ENCODE data around the gene NUP85. TPM values are rescaled to one million over a fixed set of nuclear protein-coding genes. Genes with fewer than 3 reads are reported as not detected.
"Not testable (repeated sequence)": the region's sequence is repeated elsewhere in the genome, so short reads cannot be mapped to it uniquely, and the experiment has no call there.

The NUP85 gene
- total RNA-seq, 1 donor from 2014 or later, result 25.2 TPM

DNA sequence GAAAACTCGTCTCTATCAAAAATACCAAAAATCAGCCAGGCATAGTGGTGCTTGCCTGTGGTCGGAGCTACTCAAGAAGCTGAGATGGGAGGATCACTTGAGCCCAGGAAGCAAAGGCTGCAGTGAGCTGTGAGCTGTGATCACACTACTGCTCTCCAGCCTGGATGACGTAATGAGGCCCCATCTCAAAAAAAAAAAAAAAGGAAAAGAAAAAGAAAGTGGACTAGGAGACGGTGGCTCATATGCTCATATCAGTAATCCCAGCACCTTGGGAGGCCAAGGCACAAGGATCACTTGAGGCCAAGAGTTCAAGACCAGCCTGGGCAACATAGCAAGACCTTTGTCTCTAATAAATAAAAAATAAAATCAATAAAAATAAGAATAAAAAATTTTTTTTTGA, 13.9 kb upstream of the NUP85 start:
- DNase-seq (no peak), ATAC-seq (ENCODE audit: poor library complexity) (no peak)
- intact Hi-C loops (cut with DNase I), result no loop called here

DNA sequence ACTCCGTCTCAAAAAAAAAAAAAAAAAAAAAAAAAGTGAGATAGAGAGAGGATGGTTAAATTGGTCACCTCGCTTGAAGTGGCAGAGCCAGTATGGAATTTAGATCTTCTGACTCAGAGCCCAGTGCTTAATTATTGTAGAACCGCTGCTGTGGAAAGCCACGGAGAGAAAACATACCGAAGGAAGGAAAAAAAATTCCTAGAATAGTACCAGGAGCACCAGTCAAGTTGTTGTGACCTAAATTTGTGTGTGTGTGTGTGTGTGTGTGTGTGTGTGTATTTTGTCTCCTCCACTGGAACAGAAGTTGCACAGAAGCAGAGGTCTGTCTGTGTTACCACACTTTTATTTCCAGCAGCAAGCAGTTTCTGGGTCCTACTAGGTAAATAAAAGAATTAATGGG, 10.6 kb upstream of the NUP85 start:
- intact Hi-C loops (cut with DNase I), result no loop called here
- ATAC-seq (ENCODE audit: poor library complexity), result no peak

DNA sequence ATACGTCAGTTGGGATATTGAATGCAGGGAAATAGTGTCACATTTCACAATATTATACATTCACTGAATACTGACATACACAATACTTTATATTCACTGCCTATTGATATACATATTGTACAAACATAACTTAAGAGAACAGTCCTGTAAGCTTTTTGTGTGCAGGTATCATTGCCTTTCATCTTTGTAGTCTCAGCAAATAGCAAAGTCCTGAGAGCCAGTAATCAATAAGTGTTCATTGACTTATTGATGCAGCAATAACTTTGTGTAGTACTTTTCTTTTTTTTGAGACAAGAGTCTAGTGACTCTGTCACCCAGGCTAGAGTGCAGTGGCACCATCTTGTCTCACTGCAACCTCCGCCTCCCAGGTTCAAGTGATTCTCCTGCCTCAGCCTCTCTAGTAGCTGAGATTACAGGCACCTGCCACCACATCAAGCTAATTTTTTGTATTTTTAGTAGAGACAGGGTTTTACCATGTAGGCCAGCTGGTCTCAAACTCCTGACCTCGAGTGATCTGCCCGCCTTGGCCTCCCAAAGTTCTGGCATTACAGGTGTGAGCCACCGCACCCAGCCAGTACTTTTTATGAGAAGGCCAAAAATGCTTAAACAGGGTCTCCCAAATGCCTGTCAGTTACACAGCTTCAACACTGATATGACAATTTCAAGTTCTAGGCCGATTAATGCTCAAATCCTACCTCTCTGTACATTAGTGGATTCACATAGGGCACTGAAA, 5.4 kb upstream of the NUP85 start:
- intact Hi-C loops (cut with DNase I), result loop anchor here (2.0 to 10.0 kb wide), 2 partner anchors 85 to 239 kb away; no protein-coding TSS in a partner anchor
- ATAC-seq (ENCODE audit: poor library complexity) (no peak), DNase-seq (no peak)

More for the DNA sequence above, 10.6 kb upstream of the NUP85 start:
- DNase-seq, result no peak

DNA sequence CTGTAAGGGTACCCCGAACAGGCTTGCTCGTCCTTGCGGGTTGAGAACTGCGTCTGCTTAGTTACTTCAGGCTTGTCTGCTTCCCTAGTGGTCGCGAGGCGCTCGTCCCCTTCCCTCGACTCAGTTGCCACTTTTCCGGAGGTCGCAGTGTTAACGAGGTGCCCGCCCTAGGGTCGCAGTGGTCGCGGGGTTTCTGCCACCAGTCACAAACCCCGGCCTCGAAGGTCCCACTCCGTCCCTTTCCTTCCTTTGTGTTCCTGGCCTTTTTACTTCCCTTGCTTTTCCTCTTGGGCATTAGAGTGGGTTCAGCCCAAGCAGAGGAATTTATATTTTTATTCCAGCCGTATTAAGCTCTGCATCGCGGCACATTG, 299 bp downstream of the NUP85 start:
- intact Hi-C loops (cut with DNase I), result loop anchor here (10.0 kb wide), 1 partner anchor 91 kb away; no protein-coding TSS in a partner anchor
- DNase-seq, result no peak
- ATAC-seq (ENCODE audit: poor library complexity), result peak; percentile 2

DNA sequence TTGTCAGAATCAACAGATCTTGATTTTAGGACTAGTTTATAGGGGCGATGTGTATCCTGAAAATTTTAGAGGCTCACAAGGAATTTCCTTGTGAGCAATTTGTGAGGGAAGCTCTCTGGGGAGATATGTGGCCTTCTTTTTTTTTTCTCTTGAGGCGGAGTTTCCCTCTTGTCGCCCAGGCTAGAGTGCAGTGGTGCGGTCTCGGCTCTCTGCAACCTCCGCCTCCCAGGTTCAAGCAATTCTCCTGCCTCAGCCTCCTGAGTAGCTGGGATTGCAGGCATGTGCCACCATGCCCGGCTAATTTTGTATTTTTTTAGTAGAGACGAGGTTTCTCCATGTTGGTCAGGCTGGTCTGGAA, 1.6 kb downstream of the NUP85 start:
- DNase-seq; ATAC-seq (ENCODE audit: poor library complexity): not testable (repeated sequence)
- intact Hi-C loops (cut with DNase I), result loop anchor here (10.0 kb wide), 1 partner anchor 92 kb away; no protein-coding TSS in a partner anchor

DNA sequence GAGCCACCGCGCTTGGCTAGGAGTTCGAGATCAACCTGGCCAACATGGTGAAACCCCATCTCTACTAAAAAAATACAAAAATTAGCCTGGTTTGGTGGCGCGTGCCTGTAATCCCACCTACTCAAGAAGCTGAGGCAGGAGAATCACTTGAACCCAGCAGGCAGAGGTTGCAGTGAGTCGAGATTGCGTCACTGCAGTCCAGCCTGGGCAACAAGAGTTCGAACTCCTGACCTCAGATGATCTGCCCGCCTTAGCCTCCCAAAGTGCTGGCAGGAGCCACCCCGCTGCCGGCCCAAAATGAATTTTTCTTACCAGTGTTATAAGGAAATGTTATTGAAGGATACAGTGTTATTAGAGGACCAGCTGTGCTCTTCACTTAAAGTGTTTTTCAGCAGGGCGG, 2.3 kb downstream of the NUP85 start:
- ATAC-seq (ENCODE audit: poor library complexity) (no peak), DNase-seq (no peak)
- intact Hi-C loops (cut with DNase I), result loop anchor here (10.0 kb wide), 1 partner anchor 93 kb away; no protein-coding TSS in a partner anchor

DNA sequence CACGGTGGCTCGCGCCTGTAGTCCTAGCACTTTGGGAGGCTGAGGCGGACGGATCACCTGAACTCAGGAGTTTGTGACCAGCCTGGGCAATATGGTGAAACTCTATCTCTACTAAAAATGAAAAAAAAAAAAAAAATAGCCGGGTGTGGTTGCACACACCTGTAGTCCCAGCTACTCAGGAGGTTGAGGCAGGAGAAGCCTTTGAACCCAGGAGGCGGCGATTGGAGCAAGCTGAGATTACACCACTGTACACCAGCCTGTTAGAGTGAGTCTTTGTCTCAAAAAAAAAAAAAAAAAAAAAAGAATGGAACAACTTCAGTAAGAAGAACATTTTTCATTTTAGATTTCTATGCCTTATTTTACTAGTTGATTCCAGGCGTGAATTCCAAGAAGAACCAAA, 2.7 kb downstream of the NUP85 start:
- intact Hi-C loops (cut with DNase I), result loop anchor here (10.0 kb wide), 1 partner anchor 93 kb away; no protein-coding TSS in a partner anchor
- ATAC-seq (ENCODE audit: poor library complexity) (no peak), DNase-seq (no peak)

DNA sequence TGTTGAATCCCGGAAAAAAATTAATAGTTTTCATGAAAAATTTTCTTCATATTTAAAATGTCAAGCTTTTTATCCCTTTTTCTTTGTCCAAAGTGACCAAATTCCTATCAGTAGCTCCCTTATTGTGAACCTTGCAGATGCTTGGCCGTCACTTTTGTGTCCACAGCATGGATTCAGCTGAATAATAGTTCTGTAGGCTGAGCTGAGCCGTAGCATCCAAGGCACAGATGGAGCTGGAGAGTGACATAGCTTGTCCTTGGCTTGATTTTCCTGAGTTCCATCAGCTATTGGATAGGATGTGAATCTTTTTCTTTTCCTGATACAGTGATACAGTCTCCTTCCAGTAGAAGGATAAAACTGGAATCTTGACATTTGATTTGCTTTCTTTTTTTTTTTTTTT, 3.6 kb downstream of the NUP85 start:
- ATAC-seq (ENCODE audit: poor library complexity) (no peak), DNase-seq (no peak)
- intact Hi-C loops (cut with DNase I), result loop anchor here (10.0 kb wide), 1 partner anchor 94 kb away; no protein-coding TSS in a partner anchor

DNA sequence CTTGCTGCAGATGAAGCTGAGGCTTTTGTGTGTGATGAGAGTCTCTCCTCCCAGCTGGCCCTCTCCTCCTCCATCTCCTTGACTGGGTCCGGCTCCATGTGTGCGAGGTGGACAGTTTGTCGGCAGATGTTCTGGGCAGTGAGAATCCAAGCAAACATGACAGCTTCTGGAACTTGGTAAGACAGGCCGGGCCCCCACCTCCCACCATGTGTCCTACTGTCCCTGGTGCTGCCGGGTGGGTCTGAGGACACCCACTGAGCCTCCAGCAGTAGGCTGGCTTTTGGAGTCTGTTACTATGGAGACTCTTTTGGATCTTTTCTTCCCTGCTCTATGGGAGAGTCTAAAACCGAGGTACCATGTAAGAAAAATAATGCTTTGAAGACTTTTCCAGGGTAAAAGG, 12.7 kb downstream of the NUP85 start:
- no peak for ATAC-seq (ENCODE audit: poor library complexity)
- intact Hi-C loops (cut with DNase I), result no loop called here
- no peak for DNase-seq

DNA sequence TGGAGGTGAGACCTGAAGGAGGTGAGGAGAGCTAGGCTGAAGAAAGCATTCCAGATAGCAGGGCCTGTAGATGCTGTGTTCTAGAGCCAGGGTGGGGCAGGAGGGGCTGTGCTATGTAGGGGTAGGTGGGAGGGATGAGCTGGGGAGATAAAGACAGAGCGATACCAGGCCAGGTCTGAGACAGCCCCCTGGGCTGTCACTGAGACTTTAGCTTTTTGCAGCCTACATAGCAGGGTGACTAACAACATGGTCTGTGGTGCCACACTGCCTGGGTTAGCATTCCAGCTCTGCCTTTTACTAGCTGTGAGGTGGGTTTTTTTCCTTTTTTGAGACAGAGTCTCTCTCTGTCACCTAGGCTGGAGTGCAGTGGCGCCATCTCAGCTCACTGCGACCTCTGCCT, 14.3 kb downstream of the NUP85 start:
- ATAC-seq (ENCODE audit: poor library complexity), result no peak
- DNase-seq, result no peak
- intact Hi-C loops (cut with DNase I), result no loop called here

DNA sequence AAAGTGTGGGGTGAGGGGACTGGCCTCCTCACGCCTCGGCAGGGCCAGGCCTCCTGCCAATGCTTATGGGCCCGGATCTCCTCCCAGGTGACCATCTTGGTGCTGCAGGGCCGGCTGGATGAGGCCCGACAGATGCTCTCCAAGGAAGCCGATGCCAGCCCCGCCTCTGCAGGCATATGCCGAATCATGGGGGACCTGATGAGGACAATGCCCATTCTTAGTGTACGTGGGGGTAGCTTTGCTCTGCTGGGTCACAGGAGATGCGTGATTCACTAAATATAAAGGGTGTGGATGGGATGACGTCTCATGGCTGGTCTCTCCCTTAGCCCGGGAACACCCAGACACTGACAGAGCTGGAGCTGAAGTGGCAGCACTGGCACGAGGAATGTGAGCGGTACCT, 19.5 kb downstream of the NUP85 start:
- intact Hi-C loops (cut with DNase I), result no loop called here
- ATAC-seq (ENCODE audit: poor library complexity) (no peak), DNase-seq (no peak)

DNA sequence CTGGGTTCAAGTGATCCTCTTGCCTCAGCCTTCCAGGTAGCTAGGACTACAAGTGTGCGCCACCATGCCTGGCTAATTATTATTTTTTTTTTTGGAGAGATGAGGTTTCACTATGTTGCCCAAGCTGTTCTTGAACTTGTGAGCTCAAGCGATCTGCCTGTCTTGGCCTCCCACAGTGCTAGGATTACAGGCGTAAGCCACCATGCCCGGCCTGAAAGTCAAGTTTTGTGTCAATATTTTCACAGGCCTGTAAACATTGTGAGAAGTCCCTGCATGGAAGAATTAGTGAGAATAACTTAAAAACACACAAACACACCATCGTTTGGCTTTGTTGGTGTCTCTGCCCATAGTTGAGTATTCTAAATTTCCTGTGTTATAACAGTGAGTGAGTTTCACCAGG, 22.2 kb downstream of the NUP85 start:
- no peak for ATAC-seq (ENCODE audit: poor library complexity)
- intact Hi-C loops (cut with DNase I), result no loop called here
- no peak for DNase-seq

DNA sequence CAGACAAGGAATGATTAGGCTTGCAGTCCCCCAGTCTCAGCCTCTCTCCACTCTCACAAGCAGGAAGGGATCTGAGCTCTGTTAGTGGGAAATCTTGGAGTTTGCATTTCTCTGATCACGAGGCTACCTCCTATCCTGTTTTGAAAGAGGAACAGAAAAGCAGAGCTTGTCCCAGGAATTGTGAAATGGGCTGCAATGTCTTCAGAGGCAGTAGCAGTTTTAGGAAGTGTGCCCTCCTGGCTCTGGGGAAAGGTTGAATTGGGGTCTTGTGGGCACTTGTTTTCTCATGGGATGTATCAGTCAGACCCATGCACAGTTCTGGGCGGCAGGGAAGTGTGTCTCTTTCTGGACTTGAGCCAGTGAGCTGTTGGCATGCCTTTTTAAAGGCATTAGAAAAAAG, 22.8 kb downstream of the NUP85 start:
- intact Hi-C loops (cut with DNase I), result no loop called here
- ATAC-seq (ENCODE audit: poor library complexity) (peak; percentile 66), DNase-seq (no peak)

DNA sequence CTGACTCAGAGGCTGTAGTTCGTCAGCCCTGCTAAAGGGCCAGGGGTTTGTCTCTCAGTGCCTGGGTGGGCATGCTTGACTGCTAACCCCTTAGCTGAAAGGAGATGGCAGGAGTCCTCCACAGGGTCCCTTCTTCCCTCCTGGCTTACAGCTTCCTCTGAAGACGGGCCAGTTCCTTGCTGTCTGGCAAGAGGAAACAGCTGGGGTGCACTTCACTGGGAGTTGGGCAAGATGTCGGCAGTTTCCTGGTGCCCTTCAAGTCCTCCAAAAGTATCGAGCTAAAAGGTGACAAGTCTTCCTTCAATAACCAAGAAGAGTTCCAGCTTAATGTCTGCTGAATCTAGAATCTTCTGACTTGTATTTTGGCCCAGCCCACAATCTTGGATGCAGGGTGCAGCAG, 23.4 kb downstream of the NUP85 start:
- intact Hi-C loops (cut with DNase I), result no loop called here
- DNase-seq (no peak), ATAC-seq (ENCODE audit: poor library complexity) (peak; percentile 47)

DNA sequence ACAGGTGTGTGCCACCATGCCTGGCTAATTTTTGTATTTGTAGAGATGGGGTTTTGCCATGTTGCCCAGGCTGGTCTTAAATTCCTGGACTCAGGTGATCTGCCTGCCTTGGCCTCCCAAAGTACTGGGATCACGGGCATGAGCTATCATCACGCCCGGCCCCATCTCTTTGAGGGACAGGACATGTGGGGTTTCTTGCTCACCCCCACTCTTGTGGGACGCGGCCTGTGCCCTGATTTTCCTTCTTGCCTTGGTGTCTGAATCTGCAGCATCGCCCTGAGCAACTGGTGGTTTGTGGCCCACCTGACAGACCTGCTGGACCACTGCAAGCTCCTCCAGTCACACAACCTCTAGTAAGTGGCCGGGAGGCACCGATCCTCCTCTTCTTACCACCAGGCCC, 25.6 kb downstream of the NUP85 start:
- DNase-seq (no peak), ATAC-seq (ENCODE audit: poor library complexity) (no peak)
- intact Hi-C loops (cut with DNase I), result no loop called here

DNA sequence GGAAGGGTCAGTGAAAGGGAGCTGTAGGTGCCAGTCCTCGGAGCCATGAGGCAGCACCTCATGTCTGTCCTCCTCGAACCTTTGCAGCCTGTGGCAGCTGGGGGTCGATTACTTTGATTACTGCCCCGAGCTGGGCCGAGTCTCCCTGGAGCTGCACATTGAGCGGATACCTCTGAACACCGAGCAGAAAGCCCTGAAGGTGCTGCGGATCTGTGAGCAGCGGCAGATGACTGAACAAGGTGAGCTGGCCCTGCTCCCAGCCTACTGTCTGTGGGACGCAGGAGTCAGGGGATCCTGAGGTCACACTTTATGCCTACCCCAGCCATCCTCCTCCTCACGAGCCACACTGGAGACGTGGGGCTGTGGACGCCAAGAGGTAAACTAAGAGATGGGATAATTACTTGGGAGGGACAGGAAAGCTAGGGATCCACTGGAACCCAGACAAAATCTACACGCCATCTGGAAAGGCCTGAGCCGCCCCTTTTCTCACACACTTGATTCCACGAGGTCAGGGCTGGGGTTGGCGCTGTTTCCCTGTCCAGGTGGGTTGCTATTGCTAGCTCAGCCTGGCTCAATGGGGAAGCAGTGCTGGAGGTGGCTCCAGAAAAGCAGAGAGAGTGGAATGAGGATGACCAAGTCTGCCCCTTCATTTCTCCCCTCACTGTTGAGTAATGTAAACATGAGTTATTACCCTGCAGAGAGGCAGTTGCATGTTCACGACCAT, 26.4 kb downstream of the NUP85 start:
- ATAC-seq (ENCODE audit: poor library complexity) (no peak), DNase-seq (no peak)
- intact Hi-C loops (cut with DNase I), result no loop called here

DNA sequence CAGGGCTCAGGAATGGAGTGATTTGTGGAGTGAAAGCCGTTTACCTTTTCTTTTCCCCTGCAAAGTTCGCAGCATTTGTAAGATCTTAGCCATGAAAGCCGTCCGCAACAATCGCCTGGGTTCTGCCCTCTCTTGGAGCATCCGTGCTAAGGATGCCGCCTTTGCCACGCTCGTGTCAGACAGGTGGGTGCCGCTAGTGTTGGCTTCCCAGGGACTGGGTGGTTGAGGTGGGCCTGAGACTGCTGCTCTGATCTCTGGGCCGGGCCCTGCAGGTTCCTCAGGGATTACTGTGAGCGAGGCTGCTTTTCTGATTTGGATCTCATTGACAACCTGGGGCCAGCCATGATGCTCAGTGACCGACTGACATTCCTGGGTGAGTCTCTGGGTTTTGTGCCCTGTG, 27.3 kb downstream of the NUP85 start:
- ATAC-seq (ENCODE audit: poor library complexity), result no peak
- intact Hi-C loops (cut with DNase I), result no loop called here
- no peak for DNase-seq

DNA sequence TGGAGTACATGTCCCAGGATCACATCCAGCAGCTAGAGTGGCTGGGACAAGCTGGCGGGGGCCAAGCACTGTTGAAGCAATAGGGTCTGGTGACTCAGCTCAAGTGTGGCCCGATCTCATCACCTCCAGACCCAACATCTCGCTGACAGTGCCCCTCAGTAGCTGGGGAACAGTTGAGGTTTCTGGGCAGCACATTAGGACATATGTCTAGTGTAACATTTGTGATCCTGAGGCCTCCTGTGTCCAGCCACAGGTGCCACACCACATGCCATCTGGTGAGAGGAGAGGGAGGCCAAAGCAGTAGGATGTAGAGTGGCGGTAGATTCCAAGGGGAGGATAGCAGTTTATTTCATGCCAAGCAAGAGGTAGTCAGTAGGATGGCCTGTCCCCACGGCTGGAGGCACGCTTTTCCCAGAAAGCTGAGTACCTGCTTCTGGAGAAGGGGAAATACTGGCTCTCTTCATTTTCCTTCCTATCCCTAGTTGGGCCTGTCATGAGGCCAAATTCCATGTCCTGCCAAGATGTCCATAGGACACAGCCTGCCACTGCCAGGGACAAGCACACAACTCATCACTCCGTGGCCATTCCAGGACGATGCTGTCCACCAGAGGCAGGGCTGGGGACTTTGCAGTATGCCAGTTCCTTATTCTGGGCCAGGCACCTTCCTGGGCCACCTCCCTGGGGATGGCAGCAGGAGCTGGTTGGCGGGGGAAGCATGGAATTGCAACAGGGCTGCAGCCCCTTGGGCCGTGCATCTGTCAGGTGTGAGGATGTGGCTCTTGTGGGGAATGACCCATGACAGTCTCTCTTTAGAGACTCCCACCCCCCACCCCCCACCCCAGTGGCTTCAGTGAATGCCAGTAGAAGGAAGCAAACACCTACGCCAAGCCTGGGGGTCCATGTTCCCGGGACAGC, 31.9 kb downstream of the NUP85 start:
- intact Hi-C loops (cut with DNase I), result no loop called here
- no peak for DNase-seq
- peak; percentile 66 for ATAC-seq (ENCODE audit: poor library complexity)

DNA sequence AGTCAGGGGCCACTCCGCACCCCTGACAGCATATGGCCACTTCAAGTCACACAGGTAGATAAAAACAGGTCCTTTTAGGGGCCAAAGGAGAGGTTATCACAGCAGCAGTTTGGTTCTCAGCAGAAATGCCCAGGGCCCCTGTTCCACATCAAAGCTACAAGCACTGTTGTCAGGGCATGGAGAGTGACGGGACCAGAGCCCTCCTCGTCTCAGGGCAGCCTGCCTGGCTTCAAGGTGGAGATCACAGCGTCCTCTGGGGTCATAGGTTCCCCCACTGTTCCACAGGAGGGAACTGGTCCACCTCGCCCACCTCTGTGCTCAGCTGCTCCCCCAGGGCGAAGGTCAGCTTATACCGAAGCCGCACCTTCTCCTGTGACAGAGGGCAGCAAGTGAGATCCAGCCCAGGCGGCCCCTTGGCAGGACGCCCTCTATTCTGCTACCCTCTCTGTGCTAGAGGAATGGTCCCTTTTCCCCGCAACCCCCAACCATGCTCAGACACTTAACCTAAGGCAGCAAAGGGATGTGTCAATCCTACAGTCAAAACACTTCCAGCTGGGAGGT, 32.6 kb downstream of the NUP85 start:
- ATAC-seq (ENCODE audit: poor library complexity) (no peak), DNase-seq (no peak)
- intact Hi-C loops (cut with DNase I), result no loop called here
